Stimulated activated CD8-positive, alpha-beta memory T cell treated with anti-CD3 and anti-CD28 coated beads, Interleukin-12 subunit alpha, Interleukin-12 subunit beta, amount 100 ng/mL, for 1 hour (primary cell): ENCODE results near the gene PGBD5.
"Not testable (repeated sequence)": the region's sequence is repeated elsewhere in the genome, so short reads cannot be mapped to it uniquely, and the experiment has no call there.

Source experiments
- DNase-seq: peaks from one replicate; pipeline ENCODE4 v3.0.0-alpha.2; 2020; ENCODE audit warnings: low read depth

Gene PGBD5

DNA sequence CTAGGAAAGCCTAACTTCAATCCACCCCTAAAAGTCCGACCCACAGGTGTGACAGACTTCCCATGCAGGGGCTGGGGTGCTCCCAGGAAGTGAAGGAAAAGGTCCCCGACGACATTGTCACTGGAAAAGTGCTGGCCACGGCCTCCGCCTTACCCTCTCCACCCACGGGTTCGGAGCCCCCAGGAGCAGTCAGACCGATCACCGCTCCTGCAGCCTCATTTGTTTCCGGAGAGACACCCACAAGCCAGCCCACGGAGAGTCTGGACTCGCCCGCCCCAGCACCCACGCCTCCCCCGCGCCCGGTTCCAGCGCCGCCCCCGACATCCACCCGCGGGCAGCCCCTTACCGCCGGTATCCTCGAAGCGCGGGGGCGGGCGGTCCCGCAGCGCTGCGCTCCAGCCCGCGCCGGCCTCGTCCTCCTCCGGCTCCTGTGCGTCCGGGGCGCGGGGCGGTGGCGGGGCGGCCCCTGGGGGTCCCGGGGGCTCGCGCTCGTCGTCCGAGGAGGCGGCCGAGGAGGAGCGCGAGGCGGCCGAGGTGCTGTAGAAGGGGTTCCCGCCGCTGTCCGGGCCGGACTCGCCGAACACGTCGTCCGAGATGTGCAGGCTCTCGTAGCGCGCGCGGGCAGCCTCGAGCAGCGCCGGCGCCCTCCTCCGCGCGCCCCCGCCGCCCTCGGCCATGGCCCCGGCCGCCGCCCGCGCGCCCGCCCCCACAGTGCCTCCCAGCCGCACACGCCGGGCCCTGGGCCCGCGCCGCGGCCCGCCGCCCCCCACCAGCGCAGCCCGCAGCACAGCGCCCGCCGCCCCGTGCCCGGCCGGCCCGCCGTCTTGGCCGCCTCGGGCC lies 660 bp downstream of the PGBD5 start:
- no peak for DNase-seq

DNA sequence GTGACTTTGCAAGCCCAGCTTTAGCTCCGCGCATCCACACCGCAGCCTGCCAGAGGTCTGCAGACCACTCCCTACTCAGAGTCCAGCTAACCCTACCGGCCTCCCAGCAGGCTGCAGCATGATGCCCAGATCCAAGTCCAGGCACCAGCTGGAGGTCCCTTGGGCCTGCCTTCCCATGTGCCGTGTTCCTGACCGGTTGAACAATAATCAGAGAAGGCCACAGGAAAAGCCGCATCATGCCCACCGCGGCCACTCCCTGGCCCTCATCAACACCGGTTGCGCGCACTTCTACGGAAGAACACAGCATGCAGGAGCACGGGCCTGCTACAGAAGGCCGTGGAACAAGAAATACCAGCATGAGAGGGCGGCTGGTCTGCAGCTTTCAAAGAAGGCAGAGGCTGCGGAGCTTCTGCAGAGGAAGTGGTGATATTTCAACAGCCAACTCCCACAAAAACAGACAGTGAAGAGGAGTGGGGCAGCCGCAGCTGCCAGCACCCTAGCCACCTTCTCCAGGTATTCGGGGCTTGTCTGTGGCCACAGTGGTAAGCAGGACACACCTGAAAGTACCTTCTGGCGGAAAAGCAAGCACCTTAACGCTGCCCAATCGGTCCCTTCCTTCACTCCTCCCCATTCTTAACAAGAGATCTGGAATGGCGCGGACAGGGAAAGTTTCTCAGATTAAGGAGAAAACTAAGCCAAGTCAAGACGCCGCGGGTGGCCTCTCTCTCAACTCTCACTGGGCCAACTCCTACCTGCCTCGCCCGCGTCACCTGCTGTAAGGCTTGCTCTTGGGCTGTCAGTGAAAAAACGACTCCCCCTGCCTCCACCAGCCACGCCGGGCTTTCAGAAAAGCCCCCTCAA lies 1.5 kb downstream of the PGBD5 start:
- no peak for DNase-seq

DNA sequence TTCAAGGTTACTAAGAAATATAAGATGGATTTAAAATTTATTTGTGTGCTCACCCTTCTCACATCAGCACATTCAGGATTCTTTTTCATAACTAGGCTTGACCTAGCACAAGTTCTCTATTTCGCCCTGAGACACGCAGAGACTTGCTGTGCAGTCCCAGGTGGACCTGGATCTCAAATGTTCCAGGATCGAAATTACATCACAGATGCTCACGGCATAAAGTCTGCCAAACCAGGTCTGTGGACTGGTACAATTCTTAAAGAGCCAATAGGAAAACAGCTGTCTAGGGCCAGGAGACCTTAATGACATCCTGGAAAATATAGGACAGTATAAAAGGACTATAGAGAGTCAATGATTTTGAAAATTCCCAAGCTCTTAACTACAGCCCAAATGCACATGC lies 2.2 kb downstream of the PGBD5 start:
- no peak for DNase-seq

DNA sequence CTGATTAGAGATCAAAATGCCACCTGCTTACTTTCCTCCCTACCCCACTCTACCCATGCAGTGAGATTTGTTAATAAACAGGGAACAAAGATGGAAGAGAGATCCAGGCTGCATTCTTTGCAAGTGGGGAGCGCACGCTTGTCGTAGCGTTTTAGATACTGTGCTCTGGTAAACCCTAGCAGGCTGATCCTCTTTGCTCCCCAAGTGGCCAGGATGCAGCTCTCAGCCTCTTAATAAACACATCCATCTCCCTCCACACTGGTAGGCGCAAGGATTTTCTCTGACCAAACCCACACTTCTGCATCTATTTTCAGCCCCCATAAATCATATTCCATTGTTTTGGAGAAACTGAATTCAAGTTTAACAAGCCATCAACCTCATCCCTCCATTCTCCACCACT lies 2.9 kb downstream of the PGBD5 start:
- no peak for DNase-seq

DNA sequence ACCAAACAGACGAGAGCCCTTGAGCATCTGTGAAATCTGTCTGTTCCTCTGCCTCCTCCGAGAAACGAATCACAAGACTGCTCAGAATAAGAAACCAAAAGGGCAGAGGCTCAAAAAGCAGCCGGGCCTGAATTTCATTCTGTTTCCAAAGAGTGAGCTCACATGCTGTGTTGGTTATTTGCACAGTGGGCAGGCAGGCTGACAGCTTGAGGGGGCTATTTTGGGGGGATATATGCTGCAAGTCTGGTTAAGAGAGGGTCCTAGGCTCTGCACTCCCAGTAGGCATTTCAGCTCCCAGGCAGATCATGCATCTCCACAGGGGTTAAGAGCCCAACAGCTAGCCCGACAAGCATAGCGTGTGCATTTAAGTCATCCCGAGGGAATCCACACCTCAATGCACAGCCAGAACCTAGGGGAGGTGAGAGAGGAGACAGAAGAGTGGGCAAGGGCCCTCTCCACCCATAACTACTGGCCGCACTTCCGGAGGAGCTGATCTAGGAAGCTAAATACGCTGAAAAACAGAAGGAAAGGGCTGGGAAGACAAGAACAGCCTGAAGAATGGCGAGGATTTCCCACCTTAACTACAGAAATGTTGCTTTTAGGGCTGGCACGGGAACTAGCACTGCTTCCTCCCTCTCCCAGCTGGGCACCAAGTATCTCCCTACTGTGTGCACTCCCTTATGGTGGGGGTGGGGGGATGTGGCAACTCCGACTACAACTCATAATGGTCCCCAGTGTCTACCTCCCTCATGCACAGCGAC lies 3.7 kb downstream of the PGBD5 start:
- DNase-seq = no peak

DNA sequence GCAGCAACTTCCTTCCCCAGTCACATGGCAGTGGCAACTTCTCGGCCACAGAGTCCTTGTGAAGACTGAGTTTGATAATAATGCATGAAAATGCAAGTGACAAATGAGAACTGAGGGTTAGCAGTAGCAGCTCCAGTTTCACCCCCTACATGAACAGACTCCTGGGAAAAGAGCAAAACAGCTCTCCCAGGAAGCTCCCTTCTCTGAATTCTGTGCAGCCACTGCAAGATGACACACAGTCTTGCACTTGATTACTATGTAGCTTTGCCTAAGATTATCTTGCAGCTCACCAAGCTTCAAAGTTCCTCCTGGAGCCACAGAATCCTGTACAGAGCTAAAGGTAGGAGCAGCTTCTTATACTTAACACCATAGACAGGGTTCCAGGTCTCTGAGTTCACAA lies 4.7 kb downstream of the PGBD5 start:
- DNase-seq = no peak

DNA sequence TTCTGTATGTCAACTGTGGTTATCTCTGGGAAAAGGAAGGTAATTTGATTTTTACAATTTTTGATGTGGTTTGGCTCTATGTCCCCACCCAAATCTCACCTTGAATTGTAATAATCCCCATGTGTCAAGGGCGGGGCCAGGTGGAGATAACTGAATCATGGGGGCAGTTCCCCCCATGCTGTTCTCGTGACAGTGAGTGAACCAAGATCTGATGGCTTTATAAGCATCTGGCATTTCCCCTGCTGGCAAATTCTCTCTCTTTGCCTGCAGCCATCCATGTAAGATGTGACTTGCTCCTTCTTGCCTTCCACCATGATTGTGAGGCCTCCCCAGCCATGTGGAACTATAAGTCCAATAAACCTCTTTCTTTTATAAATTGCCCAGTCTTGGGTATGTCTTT lies 5.8 kb downstream of the PGBD5 start:
- not testable (repeated sequence) for DNase-seq

DNA sequence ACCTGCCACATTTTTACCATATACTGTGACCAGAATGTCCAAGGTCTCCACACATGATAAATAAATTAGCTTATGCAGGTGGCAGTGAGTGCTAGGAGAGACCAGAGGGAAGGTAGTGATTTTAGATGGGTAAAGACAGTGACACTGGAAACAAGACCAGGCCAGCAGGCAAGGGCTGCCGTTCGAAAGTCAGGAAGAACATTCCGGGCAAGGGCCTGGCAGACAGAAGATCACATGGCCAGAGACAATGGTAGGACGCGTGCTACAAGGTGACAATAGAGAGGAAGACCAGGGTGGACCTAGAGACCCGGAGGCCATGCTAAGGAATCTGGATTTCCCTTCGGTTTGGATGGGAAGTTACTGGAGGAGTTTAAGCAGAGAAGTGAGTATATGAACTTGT lies 9.7 kb downstream of the PGBD5 start:
- no peak for DNase-seq

DNA sequence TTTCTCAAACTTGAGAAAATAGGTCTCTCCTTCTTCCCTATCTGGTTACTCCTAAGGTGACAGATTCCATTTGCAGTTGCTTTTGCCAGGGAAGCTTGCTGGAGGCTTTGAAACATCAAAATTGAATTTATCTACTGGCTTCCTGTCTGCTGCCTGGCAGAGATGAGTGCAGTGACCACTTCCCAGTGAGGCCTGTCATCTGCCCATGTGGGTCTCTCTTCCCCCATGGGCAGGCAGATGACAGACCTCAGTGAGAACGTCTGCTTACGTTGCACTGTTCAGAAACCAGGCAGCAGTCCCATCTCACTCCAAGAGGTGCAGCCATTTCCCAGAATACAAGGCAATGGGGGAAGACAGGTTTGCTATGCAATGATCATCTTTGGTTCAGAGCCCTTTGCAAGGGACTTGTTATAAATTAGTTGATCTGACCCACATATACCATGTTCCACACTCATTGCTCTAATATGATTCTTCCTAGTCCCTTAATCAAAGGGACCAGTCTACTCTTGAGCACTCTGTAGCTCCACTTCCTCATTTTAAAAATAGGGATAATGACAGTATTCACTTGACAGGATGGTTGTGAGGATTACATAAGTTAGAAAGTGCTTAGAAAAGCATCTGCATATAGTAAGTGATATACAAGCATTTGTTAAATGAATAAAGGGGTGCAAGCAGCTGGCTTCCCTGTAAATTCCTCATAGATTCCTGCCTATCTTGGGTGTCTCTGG lies 10.6 kb downstream of the PGBD5 start:
- DNase-seq = no peak

DNA sequence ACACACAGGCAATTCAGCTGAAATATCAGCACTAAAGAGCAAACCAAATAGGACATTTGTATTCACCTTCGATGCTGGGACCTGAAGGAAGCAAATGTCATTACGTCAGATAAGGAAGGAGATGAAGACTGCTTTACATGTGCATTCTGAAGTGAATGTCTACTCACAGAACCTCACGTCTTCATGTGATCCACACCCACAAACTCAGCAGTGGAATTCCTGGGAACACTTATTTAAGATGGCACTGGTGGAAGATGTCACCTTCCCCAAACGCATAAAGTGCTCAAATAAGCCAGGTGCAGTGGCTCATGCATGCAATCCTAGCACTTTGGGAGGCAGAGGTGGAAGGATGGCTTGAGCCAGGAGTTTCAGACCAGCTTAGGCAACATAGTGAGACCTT lies 11.4 kb downstream of the PGBD5 start:
- DNase-seq = no peak

DNA sequence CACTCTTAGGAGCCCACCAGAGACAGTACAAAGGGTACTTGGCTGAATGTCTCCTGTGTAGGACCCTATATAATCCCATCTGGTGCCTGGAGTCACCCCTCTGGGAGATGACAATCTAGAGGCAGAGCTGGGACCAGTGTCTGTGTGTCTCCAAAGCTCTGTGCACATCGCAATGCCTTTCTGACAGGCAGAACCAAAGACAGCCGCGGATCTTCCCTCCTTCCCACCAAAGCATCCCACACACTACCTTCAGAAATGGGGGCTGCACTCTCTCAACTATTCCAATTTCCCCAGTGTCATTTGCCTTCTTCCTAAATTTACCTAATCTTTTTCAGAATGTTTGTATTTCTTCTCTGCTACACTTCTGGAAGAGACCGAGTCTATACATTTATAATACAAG lies 12.0 kb downstream of the PGBD5 start:
- DNase-seq = no peak

DNA sequence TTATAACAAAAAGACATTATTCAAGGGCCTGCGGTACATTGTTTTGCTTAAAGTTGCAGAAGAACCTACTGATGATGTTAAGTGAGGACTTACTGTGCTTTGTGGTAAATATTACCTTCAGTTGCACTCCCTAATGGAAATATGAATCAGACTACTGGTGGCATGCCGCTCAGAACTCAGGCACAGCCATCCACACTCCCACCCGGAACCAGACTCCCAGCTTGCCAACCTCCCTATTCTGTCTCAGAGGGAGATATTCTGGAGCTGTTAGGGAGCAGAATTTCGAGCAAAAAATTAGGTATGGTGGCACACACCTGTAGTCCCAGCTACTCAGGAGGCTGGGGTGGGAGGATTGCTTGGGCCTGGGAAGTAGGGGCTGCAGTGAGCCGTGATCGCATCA lies 13.1 kb downstream of the PGBD5 start:
- no peak for DNase-seq

DNA sequence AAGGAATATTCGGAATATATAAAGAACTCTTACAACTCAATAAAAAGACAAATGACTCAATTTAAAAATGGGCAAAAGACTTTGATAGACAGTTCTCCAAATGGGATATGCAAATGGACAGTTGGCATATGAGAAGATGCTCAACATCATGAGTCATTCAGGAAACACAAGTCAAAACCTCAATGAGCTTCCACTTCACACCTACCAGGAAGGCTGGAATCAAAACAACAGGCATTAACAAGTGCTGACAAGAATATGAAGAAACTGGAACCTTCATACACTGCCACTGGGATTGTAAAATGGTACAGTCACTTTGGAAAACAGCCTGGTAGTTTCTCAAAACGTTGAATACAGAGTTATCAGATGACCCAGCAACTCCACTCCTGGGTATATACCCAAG lies 17.2 kb downstream of the PGBD5 start:
- DNase-seq = no peak

DNA sequence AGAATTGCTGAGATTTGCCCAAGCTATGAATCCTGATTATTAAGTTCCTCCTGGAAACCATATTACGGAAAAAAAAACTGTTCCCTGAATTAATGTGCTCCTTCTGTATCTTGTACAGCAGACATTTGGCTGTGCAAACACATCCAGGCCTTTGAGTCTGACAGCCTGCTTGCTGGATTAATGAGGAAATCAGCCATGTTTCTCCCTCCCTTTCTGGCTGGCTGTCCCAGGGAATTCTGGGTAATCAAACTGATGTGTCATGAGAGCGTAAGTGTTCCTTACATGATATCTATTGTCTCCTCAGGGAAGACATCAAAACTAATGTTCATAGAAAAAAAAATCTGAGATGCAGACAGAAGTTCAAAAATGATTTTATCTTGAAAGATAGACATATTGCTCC lies 18.8 kb downstream of the PGBD5 start:
- no peak for DNase-seq

DNA sequence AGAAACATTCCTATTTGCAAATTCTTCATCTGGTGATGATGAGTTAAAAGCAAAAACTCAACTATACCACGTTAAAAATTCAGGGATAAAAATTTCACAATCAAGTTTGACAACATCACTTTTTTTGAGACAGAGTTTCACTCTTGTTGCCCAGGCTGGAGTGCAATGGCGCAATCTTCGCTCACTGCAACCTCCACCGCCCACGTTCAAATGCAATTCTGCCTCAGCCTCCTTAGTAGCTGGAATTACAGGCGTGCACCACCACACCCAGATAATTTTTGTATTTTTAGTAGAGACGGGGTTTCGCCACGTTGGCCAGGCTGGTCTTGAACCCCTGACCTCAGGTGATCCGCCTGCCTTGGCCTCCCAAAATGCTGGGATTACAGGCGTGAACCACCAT lies 19.4 kb downstream of the PGBD5 start:
- not testable (repeated sequence) for DNase-seq

DNA sequence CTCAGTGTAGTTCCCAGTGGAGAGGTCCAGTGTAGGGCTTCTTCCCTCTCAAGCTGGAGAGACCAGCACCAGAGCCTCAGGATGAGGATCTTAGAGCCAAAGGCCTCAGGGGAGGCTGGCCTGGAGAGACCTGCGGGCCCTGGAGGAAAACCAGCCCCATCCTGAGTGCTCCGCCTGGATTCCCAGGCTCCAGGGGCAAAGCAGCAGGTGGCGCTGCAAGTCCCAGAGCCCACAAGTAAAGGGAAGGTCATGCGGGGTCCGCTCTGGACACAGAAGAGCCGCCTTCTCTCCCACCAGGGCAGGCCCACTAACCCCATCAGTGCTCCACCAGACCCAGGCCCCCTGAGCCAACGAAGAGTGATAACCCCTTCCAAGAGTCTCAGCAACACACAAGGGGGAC lies 22.7 kb downstream of the PGBD5 start:
- no peak for DNase-seq

DNA sequence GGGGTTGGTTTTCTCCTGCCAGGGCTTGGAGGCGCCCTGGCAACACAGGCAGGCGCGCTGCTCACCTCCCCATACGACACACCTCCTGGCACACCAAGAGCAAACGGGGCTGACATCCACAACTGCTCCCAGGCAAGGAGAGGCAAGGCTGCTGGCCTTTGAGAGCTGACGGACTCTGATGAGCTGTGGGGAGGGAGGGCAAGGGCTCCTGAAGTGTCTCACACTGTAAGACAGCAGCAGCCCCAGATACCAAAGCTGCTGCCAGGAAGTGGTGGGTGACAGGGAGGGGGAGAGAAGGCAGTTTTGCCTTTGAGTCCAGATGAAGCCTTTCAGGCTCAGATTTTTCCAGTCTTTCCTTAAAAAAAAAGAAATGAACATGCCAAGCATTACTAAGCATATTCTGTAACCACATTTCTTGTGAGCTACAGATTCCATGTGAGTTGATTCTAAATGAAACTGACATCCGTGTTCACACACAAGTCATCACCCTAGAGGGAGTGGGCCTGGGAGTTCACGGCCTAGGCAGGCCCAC lies 24.3 kb downstream of the PGBD5 start:
- DNase-seq = no peak

DNA sequence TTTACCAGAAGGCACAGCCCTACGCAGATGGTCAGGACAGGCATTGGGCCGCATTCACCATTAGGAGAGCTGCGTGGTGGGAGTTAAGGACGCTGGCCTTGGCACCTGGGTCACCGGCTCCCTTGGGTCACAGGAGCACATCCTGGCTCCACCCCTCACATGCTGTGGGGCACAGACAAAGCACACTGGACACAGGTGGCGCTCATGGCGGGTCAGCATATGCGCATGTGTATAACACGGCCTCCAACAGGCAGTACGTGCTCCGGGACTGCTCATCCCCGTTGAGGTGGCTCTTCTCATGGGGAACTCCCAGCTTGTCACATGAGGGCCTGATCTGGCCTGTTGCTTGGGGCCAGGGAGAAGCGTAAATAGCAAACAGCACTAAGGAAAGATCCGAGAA lies 25.0 kb downstream of the PGBD5 start:
- DNase-seq = no peak

DNA sequence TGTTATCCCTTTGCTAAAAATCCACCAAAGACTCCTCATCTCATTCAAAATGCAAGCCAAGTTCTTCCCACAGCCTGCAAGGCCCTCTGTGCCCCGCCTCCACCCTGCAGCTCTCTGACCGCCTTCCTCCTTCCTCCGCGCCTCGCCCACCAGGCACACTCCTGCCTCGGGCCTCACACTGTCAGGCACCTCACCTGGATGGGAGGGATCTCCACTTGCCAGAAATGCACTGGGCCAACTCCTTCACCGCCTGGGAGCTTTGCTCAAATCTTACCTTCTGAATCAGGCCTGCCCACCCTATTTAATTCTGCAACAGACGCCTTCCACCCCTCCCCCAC lies 26.2 kb downstream of the PGBD5 start:
- DNase-seq = no peak

DNA sequence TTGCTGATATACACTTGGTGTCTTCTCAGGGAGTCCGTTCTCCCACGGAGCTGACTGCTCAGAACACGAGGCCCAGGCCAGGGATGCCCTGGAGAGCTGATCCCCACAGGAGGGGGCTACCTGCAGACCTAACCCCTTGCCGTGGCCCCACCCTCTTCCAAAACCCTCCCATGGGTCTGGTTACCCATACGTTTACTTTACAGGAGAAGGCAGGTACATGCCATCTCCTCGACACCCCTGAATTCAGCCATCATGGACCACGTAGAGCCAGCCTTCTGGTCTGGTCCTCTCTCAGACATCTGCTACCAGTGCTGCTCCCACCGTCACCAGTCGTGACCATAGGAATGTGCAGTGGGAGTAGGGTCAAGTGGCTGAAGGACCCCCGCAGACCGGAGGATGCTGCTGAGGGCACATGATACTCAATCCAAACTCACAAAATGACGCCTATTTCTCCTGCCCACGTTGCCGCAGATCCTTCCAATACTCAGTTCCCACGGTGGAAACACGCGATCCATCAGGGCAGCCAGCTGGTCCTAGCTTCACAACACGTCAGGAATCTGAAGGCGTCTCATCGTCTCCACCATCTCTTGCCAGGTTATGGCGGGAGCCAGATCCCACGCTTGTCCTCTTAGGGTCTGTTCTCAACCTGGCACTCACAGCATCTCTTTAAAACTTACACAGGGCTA lies 26.7 kb downstream of the PGBD5 start:
- no peak for DNase-seq

DNA sequence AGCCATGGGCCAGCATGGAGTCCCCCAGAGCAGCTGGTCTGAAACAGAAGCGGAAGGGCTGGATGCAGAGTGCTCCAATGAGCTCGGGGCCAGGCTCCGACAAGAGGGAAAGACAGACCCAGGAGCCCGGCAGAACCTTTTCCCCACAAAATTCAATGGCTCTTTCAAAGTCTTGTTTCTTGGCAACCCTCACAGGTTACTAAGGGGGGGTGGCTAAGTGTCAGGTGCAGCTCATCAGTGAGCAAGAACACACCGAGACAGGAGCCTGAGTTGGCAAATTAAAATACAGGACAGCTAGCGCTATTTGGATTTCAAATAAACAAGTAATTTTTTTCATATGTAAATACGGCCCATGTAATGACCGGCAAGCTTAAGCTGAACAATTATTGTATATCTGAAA lies 27.3 kb downstream of the PGBD5 start:
- DNase-seq = no peak
